HUDEP-2 (cell line): ENCODE results near the gene SETD1B.
A peak's percentile ranks its signal among the peaks of the same experiment; 100 is the strongest.

ENCODE experiments used
- DNase-seq, 76 experiments: peaks; one replicate each; lab custom pipeline; 2025; ENCODE audit not compliant: unreplicated experiment in 76 of 76; lab: John Stamatoyannopoulos, UW

SETD1B gene

DNA sequence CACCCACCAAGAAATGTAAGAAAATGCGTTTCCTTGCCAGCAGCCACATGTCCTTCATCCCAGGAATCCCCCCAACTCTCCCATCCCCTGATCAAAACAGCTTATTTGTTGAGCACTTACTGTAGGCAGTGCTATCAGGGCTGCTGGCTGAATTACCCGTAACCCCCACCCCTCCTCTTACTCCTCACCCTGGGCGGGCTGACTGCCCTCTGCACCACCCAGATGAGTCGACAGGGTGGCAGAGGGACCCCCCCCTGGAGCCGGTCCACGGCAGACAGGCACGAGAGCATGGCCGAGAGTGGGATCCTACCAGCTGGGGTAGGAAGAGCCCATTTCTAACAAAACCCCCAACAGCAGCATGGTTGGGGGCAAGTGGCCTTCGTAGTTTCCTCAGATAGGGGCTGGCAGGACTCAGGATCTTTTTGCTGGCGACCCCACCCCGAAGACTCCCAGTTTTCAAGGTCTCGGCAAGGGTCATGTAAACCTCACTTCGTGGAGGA is 9.2 kb upstream of the SETD1B start:
- peak in 27 of 76 experiments; percentile 17 to 85 (median 59) for DNase-seq

DNA sequence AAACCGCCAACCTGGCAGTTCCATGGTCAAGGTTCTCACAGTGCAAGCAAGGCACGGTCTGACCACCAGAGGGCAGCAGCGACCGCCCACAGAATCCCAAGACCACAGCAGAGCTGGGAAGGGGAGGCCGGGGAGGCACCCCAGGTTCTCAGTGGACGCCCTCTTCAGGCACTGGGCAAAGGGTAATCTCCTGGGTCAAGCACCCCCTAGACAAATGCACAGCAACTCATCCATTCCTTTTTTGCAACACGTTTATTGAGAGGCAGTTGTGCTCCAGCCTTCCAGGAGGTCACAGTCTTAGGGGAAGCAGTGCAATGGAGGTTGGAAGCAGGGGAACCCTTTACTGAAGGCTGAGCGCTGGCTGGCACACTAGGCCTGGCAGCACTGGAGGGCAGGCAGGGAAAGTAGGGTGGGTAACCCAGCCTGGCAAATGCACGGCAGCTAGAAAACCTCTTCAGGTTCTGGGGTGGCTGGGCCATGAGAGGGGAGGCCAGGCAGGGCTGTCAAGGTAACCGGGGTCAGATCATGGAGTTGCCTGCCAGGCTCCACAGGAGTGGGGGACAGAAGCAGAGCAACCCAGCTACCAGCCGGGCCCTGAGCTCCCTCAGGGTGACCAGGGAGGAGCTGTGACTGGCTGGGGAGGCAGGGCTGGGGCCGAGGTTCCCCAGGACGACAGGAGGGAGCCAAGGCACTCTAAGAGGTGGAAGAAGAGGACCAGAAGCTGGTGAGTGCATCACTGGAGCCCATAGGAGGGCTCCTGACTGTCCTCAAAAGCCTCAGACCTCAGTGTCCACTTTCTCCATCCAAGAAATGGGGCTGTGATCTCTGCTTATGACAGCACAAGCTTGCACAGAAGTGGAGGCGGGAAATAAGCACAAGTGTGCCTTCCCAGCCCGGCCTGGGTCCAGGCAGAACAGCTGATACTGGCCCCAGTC is 8.5 kb upstream of the SETD1B start:
- peak in 74 of 76 experiments; percentile 12 to 89 (median 69) for DNase-seq

GRCh38 chr12:121796855-121797751 is 6.7 kb upstream of the SETD1B start:
- DNase-seq, result peak in 74 of 76 experiments; percentile 44 to 94 (median 76)

- peak in 39 of 76 experiments; percentile 12 to 61 (median 33) for DNase-seq
Observed at GRCh38 chr12:121797937-121798786, 5.6 kb upstream of the SETD1B start.

DNA sequence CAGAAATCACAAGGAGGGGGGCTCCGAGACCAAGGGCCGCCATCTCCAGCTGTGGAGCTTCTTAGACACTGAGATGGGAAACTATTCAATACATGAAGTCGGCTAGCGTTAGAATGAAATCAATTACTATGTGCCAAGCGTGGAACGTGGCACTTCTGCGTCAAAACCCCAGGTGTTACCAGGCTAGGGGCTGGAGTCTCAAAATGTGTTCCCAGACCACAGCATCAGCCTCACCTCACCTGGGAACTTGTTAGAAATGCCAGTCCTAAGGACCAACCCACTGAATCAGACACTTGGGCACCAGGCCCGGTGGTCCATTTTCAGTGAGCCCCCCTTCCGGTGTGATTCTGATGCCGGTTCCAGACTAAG is 5.0 kb upstream of the SETD1B start:
- no peak for DNase-seq

DNA sequence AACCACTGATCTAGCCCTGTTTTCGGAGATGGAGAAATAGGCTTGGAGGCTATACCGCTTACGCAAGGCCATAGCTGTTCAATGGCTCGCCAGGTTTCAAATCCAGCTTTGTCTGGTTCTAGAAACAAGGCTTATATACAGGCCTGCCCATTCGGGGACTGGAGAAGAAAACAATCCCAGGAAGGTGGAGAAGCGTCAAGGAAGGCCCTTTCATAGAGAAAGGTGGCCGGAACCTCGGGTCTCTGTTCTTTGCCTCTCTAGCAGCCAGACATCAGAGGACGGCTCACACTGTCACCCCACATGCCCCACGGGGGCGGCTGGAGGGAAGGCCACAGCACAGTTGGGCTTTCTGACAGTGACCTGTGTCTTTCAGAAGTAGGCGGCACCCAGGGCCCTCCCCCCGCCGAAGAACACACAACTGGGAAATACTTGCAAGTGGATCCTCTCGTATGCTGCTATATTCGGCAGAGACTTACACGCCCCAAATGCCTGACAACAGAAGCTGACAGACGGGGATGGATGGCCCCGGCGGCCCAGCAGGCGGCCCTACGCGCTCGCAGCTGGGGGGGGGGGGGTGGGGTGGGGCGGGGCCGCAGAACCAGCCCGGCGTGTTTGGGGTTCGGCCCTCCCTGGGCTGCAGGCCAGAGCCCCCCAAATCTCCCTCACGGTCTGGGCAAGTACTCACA is 4.5 kb upstream of the SETD1B start:
- DNase-seq, result peak in 72 of 76 experiments; percentile 19 to 83 (median 58)

DNA sequence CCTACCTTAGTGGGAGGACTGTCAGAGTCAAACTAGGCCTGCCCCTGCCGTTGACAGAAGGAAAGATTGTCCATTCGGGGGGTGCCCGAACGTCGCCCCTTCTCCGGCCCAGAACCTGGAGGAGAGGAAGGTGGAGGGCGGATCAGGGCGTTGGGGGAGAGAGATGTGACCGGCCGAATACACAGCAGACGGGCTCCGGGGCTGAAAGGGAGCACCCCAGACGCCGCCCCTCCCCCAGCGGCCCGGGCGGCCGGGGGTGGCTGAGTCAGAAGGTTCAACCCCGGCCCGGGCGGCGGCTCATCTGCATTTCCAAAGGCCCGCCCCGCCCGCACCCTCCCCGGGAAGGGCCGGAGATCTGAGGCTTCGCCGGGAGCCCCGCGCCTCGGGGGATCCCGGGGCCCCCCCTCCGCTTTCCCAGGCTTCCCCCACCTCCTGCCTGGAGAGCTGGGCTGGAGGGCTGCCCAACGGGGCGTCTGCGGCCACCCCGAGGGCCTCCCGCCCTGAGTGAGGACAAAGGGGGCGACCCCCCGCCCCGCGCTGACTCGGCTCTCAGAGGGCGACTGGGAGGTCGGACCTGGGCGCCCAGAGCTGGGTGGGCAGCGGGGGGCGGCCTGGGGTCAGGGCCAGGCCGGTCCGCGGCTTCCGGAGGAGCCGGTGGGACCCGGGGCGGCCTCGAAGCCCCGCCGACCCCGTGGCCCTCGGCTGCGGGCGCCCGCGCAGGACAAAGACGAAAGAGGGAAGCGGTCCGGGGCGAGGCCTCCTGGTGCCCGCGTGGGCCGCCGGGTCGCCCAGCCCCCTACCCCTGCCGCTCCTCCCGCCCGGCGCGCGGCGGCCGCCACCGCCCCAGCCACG is 3.7 kb upstream of the SETD1B start:
- peak in 74 of 76 experiments; percentile 21 to 89 (median 74) for DNase-seq

DNA sequence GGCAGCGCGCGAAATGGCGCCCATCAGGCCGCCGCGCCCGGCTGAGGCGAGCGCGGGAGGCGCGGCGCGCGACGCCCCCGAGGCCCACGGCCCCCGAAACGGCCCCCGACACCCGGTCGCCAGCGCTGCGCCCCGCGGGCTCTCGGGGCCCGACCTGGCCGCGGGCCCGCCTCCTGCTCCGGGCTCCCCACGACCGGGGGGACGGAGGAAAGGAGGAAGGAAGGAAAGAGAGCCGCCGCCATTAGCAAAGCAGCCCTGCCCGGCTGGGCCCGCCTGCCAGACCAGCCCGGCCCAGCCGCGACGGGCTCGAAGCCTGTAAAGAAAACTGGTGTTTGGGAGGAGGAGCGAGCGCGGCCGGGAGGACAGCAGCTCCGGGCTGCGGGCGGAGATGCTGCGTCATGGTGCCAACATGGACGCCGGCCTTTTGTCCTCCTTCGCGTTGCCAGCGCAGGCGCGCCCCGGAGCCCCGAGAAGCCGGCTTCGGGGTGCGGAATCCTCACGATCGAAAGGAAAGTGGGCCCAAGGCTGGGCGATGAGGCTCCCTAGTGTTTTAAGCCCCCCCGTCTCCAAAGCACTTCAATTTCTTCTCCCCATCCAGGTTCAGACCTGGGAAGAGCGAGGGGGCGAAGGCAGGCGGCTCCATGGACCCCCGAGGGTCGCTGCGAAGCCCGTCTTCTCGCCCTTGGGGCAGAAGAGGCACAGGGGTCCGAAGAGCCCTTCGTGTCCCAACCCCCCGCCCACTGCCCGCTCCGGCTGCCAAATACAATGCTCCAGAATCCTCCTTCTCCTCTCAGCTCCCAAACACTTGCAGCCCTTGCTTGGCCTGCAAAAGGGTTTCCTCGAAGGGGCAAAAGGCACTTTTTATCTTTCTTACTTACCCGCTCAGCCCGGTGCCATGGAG is 2.9 kb upstream of the SETD1B start:
- peak in 62 of 76 experiments; percentile 7 to 75 (median 48) for DNase-seq

GRCh38 chr12:121801595-121802484 is 2.0 kb upstream of the SETD1B start:
- peak in 27 of 76 experiments; percentile 13 to 77 (median 39) for DNase-seq

DNA sequence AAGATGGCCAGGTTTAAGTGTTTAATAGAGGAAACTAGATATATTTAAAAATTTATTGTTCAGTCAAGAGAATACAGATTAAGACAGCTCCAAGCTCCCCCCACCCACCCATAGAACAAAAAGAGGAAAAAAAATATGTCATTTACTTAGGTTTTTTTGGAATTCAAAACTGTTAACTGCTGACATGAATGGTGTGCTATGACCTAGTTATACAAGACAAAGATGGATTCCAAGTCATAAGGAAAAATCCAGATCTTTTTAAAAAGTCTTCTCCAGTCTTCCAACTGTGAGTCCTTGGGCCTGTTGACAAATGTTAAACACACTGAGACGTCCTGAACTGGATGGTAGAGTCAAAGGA is 1.3 kb upstream of the SETD1B start:
- DNase-seq, result no peak

DNA sequence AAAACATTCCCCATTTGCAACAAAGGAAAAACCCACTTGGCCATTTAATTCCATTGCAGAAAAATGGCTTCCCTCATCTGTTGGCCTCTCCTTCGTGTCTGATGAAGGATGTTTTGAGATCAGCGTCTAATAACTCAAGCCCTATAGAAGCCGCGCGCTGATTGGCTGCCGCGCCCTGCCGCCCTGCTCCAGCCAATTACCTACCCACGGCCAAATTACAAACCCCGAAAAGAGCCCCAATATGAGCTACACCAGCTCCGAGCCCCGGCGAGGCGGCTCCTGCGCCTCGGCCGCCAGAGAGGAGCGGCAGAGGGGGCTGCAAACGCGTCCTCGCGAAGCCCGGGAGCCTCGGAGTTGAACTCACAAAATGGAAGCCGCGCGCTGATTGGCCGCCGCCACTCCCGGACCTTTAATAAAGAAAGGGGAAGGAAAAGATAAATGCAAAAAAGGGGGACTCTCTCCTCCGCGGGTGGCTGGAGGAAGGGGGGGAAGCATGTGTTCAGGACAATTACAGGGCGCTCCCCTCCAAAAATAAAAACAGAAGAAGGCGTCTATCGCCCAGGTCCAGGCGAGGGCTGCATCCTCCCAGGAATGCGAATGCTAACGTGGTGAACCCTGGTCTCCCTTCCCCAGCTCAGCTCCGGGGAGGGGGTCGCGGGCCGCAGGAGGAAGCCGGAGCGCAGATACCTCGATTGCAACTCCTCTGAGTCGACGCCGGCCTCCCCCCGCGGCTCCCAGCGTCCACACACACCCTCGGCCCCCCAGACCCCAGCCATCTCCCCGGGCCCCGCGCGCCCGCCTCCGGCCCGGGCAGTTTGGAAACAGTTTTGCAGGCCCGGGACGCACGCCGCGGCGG is 738 bp upstream of the SETD1B start:
- DNase-seq, result peak; percentile 35 to 95 (median 86)

- DNase-seq, result peak in 15 of 76 experiments; percentile 9 to 36 (median 20)
Observed at GRCh38 chr12:121804417-121805111, 755 bp downstream of the SETD1B start.

- DNase-seq, result peak in 4 of 76 experiments; percentile 10 to 46 (median 14)
Observed at GRCh38 chr12:121805171-121806008, 1.6 kb downstream of the SETD1B start.

DNA sequence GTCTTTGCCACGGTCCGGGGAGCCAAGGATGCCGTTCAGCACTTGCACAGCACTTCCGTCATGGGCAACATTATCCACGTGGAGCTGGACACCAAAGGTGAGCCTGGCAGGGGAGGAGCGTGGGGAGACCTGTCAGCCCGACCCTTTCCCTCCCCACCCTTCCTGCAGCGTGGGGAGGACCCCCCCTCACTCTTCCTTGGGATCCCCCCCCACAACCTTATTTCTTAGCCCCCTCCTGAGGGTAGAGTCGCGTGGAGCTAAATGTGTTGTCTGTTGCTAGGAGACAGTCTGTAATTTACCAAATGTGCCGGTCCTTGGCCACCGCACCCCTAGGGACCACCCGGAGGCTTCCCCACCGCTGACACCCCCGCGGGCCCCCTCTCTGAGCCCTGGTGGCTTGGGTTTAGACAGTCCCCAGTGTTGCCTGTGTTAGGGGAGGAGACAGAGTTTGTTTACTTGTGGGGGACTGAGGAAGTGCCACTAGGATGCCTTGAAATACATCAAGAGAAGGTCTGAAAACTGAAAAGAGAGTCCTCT is 2.3 kb downstream of the SETD1B start:
- no peak for DNase-seq
